GM18909 (cell line): ENCODE results near the gene KMT2C.
"Not testable (repeated sequence)": the region's sequence is repeated elsewhere in the genome, so short reads cannot be mapped to it uniquely, and the experiment has no call there.

ENCODE experiments used
- ATAC-seq: cut with Tn5 transposase; IDR thresholded peaks from one replicate; pipeline ENCODE4 v1.9.1; 2021; ENCODE audit warnings: mild to moderate bottlenecking; ENCODE audit not compliant: unreplicated experiment, poor library complexity

Gene KMT2C

GRCh38 chr7:152234421-152234820 lies 201.4 kb downstream of the KMT2C start:
- ATAC-seq, result not testable (repeated sequence)

GRCh38 chr7:152231089-152231488 lies 204.7 kb downstream of the KMT2C start:
- no peak for ATAC-seq

- ATAC-seq, result not testable (repeated sequence)
Measured at GRCh38 chr7:152219556-152219955, 216.2 kb downstream of the KMT2C start.

GRCh38 chr7:152208766-152209165 lies 227.0 kb downstream of the KMT2C start:
- ATAC-seq, result not testable (repeated sequence)

- not testable (repeated sequence) for ATAC-seq
Measured at GRCh38 chr7:152204417-152204816, 231.4 kb downstream of the KMT2C start.

GRCh38 chr7:152203095-152203494 lies 232.7 kb downstream of the KMT2C start:
- no peak for ATAC-seq

GRCh38 chr7:152202056-152202455 lies 233.7 kb downstream of the KMT2C start:
- no peak for ATAC-seq

GRCh38 chr7:152200395-152200794 lies 235.4 kb downstream of the KMT2C start:
- no peak for ATAC-seq

GRCh38 chr7:152196391-152196790 lies 239.4 kb downstream of the KMT2C start:
- ATAC-seq, result no peak

- no peak for ATAC-seq
Measured at GRCh38 chr7:152193880-152194279, 241.9 kb downstream of the KMT2C start.

- no peak for ATAC-seq
Measured at GRCh38 chr7:152189061-152189460, 246.7 kb downstream of the KMT2C start.

- ATAC-seq, result no peak
Measured at GRCh38 chr7:152185558-152185957, 250.2 kb downstream of the KMT2C start.

- ATAC-seq, result no peak
Measured at GRCh38 chr7:152180587-152180986, 255.2 kb downstream of the KMT2C start.

- no peak for ATAC-seq
Measured at GRCh38 chr7:152180048-152180447, 255.8 kb downstream of the KMT2C start.

GRCh38 chr7:152178405-152179058 lies 257.3 kb downstream of the KMT2C start:
- no peak for ATAC-seq

GRCh38 chr7:152177681-152178404 lies 258.0 kb downstream of the KMT2C start:
- ATAC-seq, result no peak

GRCh38 chr7:152176797-152177196 lies 259.0 kb downstream of the KMT2C start:
- ATAC-seq, result peak; percentile 65

GRCh38 chr7:152173372-152174070 lies 262.3 kb downstream of the KMT2C start:
- no peak for ATAC-seq

- ATAC-seq, result no peak
Measured at GRCh38 chr7:152162287-152162686, 273.5 kb downstream of the KMT2C start.

GRCh38 chr7:152161171-152161570 lies 274.6 kb downstream of the KMT2C start:
- no peak for ATAC-seq
